Omental fat pad (tissue), 4 donors: ENCODE results near the gene LGALS8. TPM values are rescaled to one million over a fixed set of nuclear protein-coding genes. Genes with fewer than 3 reads are reported as not detected.
"Not testable (repeated sequence)": the region's sequence is repeated elsewhere in the genome, so short reads cannot be mapped to it uniquely, and the experiment has no call there.

Experiments
- ATAC-seq: fragments of 150-250 bp; one replicate; pipeline ENCODE4 v1.9.1; 2016; ENCODE audit warnings: mild to moderate bottlenecking, moderate library complexity; ENCODE audit not compliant: low FRiP score
- DNase-seq: peaks from one replicate; pipeline ENCODE4 v3.0.0-alpha.2; 2019; ENCODE audit warnings: low spot score
- CTCF ChIP-seq, 3 donors: fragments of 450-650 bp; IDR thresholded peaks; one replicate each; pipeline ENCODE4 v1.5.1; 2016 to 2017; ENCODE audit warnings: antibody characterized with exemption in 3 of 3, mild to moderate bottlenecking in 3 of 3, moderate library complexity in 2 of 3
- total RNA-seq, 4 donors: library from RNA; depleted of rRNA; stranded (reverse); fragments of >200 nt; gene quantifications; one replicate each; pipeline ENCODE4 v1.1.0, GENCODE V29; 2016

LGALS8 gene
- total RNA-seq = 100 to 1,000 TPM in 2 of 4 donors, 10 to 100 TPM in 2; 73.8 to 129 (median 110) TPM

- DNase-seq = peak; percentile 91
- ATAC-seq = peak; percentile 92
- no peak for TF ChIP-seq CTCF (IDR thresholded peaks at IDR 0.05)
Observed at GRCh38 chr1:236523704-236524141, at the start of gene LGALS8. Gene LGALS8 (plus strand): TSS chr1:236523982. CDS start chr1:236526071, 2,089 bp downstream.

GRCh38 chr1:236476019-236476418, 47.8 kb upstream of the LGALS8 start:
- DNase-seq (no peak), ATAC-seq (no peak)
- no peak for TF ChIP-seq CTCF (IDR thresholded peaks at IDR 0.05)

GRCh38 chr1:236480758-236481436, 42.9 kb upstream of the LGALS8 start:
- no peak for TF ChIP-seq CTCF (IDR thresholded peaks at IDR 0.05)
- ATAC-seq (no peak), DNase-seq (no peak)

- no peak for TF ChIP-seq CTCF (IDR thresholded peaks at IDR 0.05)
- ATAC-seq (no peak), DNase-seq (no peak)
Observed at GRCh38 chr1:236484310-236484971, 39.3 kb upstream of the LGALS8 start.

GRCh38 chr1:236486356-236487002, 37.3 kb upstream of the LGALS8 start:
- ATAC-seq (no peak), DNase-seq (no peak)
- TF ChIP-seq CTCF (IDR thresholded peaks at IDR 0.05) = no peak

- not testable (repeated sequence) for ATAC-seq, DNase-seq
Observed at GRCh38 chr1:236489161-236489560, 34.6 kb upstream of the LGALS8 start.

GRCh38 chr1:236489710-236490377, 33.9 kb upstream of the LGALS8 start:
- peak in 1 of 3 donors; percentile 32 for TF ChIP-seq CTCF (IDR thresholded peaks at IDR 0.05)
- peak; percentile 67 for ATAC-seq
- no peak for DNase-seq
